OCI-LY1 (cell line): ENCODE results near the gene MORC4.

Experiments used
- CTCF ChIP-seq: fragments of 200-600 bp; sonication (generic), shearing (Covaris generic); IDR thresholded peaks from 2 replicates; pipeline ENCODE4 v1.5.1; 2017; ENCODE audit warnings: mild to moderate bottlenecking, antibody characterized with exemption, low read length, moderate library complexity, mixed read lengths
- EZH2 ChIP-seq: fragments of 200-600 bp; sonication (generic), shearing (Covaris generic); IDR thresholded peaks from 2 replicates; pipeline ENCODE4 v1.8.0; 2017; ENCODE audit warnings: borderline replicate concordance, mixed run types, mild to moderate bottlenecking, antibody characterized with exemption, low read length, moderate library complexity, mixed read lengths

GRCh38 chrX:106903291-106903824 lies 96.7 kb downstream of the MORC4 start, which contains the start of gene RIPPLY1:
- TF ChIP-seq CTCF (no peak), EZH2 (no peak)
